Measurements from ENCODE around the gene LRRFIP2.
"Not testable (repeated sequence)": the region's sequence is repeated elsewhere in the genome, so short reads cannot be mapped to it uniquely, and the experiment has no call there.

The LRRFIP2 gene

GRCh38 chr3:37174532-37175126, at the start of gene LRRFIP2:
Gene LRRFIP2, minus strand, starts transcription at chr3:37174582. Its CDS starts 25,599 bp downstream, at chr3:37148983.
- Histone ChIP-seq H3K27ac (ENCODE audit: poor library complexity, severe bottlenecking) (peak within 1 kb of the TSS; percentile 86), H3K4me1 (ENCODE audit: insufficient read depth, poor library complexity, severe bottlenecking) (peaks cover 21% of the 10 kb centered on the region), H3K9me3 (ENCODE audit: severe bottlenecking) (no peaks in the 10 kb centered on the region), H3K4me3 (ENCODE audit: severe bottlenecking) (peak within 1 kb of the TSS; percentile 88), H3K27me3 (ENCODE audit: insufficient read depth, poor library complexity, severe bottlenecking) (no peaks in the 10 kb centered on the region), H3K36me3 (ENCODE audit: low read depth) (peaks cover 39% of the 10 kb centered on the region)
- DNase-seq (ENCODE audit: low spot score) (no peak), ATAC-seq (ENCODE audit: low read depth) (peak; percentile 40)
- no peak for TF ChIP-seq CTCF (IDR thresholded peaks at IDR 0.05; ENCODE audit: poor library complexity, severe bottlenecking)

GRCh38 chr3:37223576-37223975, 49.2 kb upstream of the LRRFIP2 start:
- Histone ChIP-seq H3K36me3 (ENCODE audit: low read depth) (no peaks in the 10 kb centered on the region), H3K27me3 (ENCODE audit: insufficient read depth, poor library complexity, severe bottlenecking) (no peaks in the 10 kb centered on the region), H3K4me1 (ENCODE audit: insufficient read depth, poor library complexity, severe bottlenecking) (peaks cover 36% of the 10 kb centered on the region), H3K9me3 (ENCODE audit: severe bottlenecking) (no peaks in the 10 kb centered on the region), H3K27ac (ENCODE audit: poor library complexity, severe bottlenecking) (peak overlapping the region; percentile 91), H3K4me3 (ENCODE audit: severe bottlenecking) (no peak overlapping the region)
- no peak for TF ChIP-seq CTCF (IDR thresholded peaks at IDR 0.05; ENCODE audit: poor library complexity, severe bottlenecking)
- DNase-seq (ENCODE audit: low spot score) (no peak), ATAC-seq (ENCODE audit: low read depth) (no peak)

- TF ChIP-seq CTCF (IDR thresholded peaks at IDR 0.05; ENCODE audit: poor library complexity, severe bottlenecking) = no peak
- peak; percentile 23; the same call in 2 of the 3 replicates for ATAC-seq (ENCODE audit: low read depth)
- no peaks in the 10 kb centered on the region for H3K9me3 ChIP-seq (ENCODE audit: severe bottlenecking)
- no peak for DNase-seq (ENCODE audit: low spot score)
- H3K4me1 ChIP-seq (ENCODE audit: insufficient read depth, poor library complexity, severe bottlenecking) = peaks cover 36% of the 10 kb centered on the region
- H3K36me3 ChIP-seq (ENCODE audit: low read depth) = no peaks in the 10 kb centered on the region
- H3K27ac ChIP-seq (ENCODE audit: poor library complexity, severe bottlenecking) = peak overlapping the region; percentile 91
- H3K4me3 ChIP-seq (ENCODE audit: severe bottlenecking) = no peak overlapping the region
- no peaks in the 10 kb centered on the region for H3K27me3 ChIP-seq (ENCODE audit: insufficient read depth, poor library complexity, severe bottlenecking)
These were observed 48.8 kb upstream of the LRRFIP2 start for GRCh38 chr3:37223141-37223558.

- H3K27me3 ChIP-seq (ENCODE audit: insufficient read depth, poor library complexity, severe bottlenecking); H3K9me3 ChIP-seq (ENCODE audit: severe bottlenecking); DNase-seq (ENCODE audit: low spot score); ATAC-seq (ENCODE audit: low read depth); H3K4me3 ChIP-seq (ENCODE audit: severe bottlenecking); H3K36me3 ChIP-seq (ENCODE audit: low read depth): not testable (repeated sequence)
- Histone ChIP-seq H3K4me1 (ENCODE audit: insufficient read depth, poor library complexity, severe bottlenecking) (peaks cover 36% of the 10 kb centered on the region), H3K27ac (ENCODE audit: poor library complexity, severe bottlenecking) (peak overlapping the region; percentile 91)
These were observed 48.2 kb upstream of the LRRFIP2 start for GRCh38 chr3:37222542-37222941.

- DNase-seq (ENCODE audit: low spot score) (peak; percentile 69), ATAC-seq (ENCODE audit: low read depth) (peak; percentile 93)
- H3K9me3 ChIP-seq (ENCODE audit: severe bottlenecking) = no peaks in the 10 kb centered on the region
- no peaks in the 10 kb centered on the region for H3K36me3 ChIP-seq (ENCODE audit: low read depth)
- peak overlapping the region; percentile 91 for H3K27ac ChIP-seq (ENCODE audit: poor library complexity, severe bottlenecking)
- no peaks in the 10 kb centered on the region for H3K27me3 ChIP-seq (ENCODE audit: insufficient read depth, poor library complexity, severe bottlenecking)
- peaks cover 36% of the 10 kb centered on the region for H3K4me1 ChIP-seq (ENCODE audit: insufficient read depth, poor library complexity, severe bottlenecking)
- no peak overlapping the region for H3K4me3 ChIP-seq (ENCODE audit: severe bottlenecking)
- no peak for TF ChIP-seq CTCF (IDR thresholded peaks at IDR 0.05; ENCODE audit: poor library complexity, severe bottlenecking)
These were observed 47.0 kb upstream of the LRRFIP2 start for GRCh38 chr3:37221407-37221806.
